SIG-M5 treated with dmso at 0.1 percent for 504 hours (cell line): ENCODE data around the gene MAP3K5.

Source experiments
- DNase-seq: peaks from one replicate; lab custom pipeline; 2025; ENCODE audit not compliant: unreplicated experiment; lab: John Stamatoyannopoulos, UW

MAP3K5 gene

GRCh38 chr6:136774228-136775041 lies 17.8 kb downstream of the MAP3K5 start:
- DNase-seq, result peak; percentile 79

GRCh38 chr6:136773473-136773796 lies 18.8 kb downstream of the MAP3K5 start:
- no peak for DNase-seq

DNA sequence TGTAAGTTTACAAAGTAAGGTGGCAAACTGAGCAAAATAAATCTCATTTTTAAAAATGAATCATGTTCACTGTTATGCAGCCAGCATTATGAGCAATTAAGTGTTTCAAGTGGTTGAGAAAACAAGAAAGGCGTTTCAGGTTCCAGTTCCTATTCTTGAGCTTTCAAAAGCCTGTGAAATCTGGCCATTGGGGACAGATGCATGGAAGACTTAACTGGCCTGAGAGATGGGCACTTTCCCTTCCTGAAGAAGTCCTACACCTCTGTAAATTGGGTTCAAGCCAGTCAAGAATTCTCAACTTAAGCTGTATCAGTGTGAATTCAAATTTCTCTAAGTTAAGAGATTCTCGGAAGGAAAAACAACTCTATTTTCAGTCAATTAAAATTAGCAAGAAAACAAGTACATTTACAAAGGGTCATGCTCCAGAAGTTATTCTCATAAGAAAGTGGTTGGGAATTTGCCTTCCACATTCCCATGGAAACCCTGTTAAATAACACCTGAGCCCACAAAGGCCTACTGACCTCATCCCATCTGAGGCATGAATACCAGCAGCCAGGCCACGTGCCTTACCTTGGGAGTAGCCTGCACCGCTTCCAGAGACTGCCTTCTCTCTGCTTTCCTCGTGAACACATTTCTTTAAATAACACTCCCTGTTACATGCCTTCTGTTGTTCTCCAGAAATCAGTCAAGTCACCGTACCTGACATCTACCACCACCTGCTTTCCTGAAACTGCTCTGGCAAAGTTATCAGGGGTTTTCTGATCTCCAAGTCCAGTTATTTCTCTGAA lies 19.4 kb downstream of the MAP3K5 start:
- peak; percentile 32 for DNase-seq

DNA sequence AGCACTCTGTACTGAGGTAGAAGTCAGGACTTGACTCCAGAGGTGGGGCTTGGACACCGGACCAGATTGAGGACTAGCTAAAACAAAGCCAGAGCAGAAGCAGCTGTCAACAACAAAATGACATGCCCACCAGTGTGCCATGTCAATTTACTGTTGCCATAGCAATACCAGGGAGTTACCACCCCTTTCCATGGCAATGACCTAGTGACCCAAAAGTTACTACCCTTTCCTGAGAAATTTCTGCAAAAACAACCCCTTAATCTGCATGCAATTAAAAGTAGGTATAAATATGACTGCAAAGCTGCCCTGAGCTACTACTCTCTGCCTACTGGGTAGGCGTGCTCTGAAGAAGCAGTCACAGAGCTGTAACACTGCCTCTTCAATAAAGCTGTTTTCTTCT lies 21.0 kb downstream of the MAP3K5 start:
- DNase-seq, result no peak

DNA sequence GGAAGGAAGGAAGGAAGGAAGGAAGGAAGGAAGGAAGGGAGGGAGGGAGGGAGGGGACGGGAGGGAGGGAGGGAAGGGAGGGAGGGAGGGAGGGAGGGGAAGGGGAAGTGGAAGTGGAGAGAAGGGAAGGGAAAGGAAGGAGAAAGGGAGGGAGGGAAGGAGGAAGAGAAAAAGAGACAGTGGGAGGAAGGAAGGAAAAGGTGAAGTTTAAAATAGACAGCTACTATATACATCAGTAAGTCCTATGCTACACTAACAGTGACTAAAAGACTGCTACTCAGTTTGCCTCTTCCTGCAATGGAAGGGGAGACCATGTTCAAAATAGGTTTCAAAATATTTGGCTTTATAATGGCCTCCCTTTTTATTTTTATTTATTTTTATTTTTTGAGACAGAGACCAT lies 22.5 kb downstream of the MAP3K5 start:
- DNase-seq, result no peak

DNA sequence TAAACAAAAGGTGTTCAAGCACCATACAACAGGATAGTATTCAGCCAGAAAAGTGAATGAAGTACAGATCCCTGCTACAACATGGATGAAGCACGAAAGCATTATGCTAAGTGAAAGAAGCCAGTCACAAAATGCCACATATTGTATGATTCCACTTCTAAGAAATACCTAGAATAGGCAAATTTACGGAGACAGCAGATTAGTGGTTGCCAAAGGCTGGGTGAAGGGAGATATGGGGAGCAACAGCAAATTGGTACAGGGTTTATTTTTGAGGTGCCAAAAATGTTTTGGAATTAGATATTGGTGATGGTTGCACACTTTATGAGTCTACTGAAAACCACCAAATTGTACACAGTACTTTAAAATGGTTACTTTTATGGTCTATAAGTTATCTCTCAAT lies 23.2 kb downstream of the MAP3K5 start:
- DNase-seq, result no peak

- peak; percentile 72 for DNase-seq
These were observed 24.5 kb downstream of the MAP3K5 start for GRCh38 chr6:136767570-136768309.

DNA sequence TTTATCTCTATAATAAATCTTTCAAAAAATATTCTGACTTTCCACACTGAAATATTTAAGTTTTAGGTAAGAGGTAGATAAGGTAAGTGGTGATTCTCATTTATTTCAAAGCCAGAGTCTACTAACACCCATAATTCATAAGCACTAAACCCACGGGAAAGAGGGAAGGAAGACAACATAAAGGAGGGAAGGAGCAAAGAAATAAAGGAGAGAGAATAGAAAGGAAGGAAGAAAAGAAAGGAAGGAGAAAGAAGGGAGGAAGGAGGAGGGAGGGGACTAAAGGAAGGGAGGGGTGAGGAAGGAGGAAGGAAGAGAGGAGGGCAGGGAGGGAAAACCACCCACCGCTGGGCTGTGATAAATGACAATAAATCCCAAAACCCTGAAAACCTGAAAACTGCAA lies 25.2 kb downstream of the MAP3K5 start:
- no peak for DNase-seq

GRCh38 chr6:136766274-136766673 lies 26.0 kb downstream of the MAP3K5 start:
- DNase-seq, result no peak

GRCh38 chr6:136764517-136764993 lies 27.7 kb downstream of the MAP3K5 start:
- DNase-seq, result peak; percentile 83

GRCh38 chr6:136763716-136764516 lies 28.4 kb downstream of the MAP3K5 start:
- no peak for DNase-seq

- DNase-seq, result no peak
These were observed 29.0 kb downstream of the MAP3K5 start for GRCh38 chr6:136763255-136763654.

GRCh38 chr6:136762022-136762975 lies 30.0 kb downstream of the MAP3K5 start:
- DNase-seq, result no peak

GRCh38 chr6:136761227-136761922 lies 30.9 kb downstream of the MAP3K5 start:
- no peak for DNase-seq

GRCh38 chr6:136760781-136761180 lies 31.5 kb downstream of the MAP3K5 start:
- peak; percentile 69 for DNase-seq

DNA sequence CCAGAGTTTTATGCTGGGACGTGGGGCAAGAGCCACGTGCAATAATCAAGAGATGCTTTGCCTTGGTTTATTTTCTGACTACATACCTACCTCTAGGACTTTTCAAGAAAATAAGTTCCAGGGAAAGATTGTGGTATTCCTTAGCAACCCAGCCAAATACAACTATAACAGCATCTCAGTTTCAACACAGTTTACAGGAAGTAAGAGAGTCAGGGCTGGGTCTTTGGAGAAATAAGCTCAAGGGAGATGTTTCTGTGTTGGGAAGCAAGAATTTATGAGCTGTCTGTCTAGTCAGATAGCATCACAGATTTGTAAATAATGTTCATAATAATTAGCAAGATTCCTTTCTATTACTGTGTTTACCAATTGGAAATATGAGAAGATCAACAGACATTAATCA lies 35.1 kb downstream of the MAP3K5 start:
- peak; percentile 9 for DNase-seq

DNA sequence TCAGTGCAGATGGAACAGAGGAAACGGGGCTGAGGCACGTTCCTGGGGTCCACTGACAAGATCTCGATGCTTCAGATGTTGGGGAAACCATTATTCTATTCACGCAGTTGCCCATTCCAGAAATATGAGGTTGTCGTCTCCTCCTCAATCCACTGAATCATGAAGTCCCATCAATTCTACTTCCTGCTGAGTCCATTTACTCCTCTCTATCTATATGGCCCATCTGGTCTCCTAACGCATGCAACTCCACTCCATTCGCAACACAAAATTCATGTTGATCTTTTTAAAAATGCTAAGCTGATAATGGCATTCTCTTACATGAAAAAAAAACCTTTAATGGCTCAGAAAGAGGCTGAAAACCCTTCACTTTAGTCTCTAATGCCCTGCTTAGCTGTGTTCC lies 37.5 kb downstream of the MAP3K5 start:
- DNase-seq, result no peak

GRCh38 chr6:136753624-136754023 lies 38.7 kb downstream of the MAP3K5 start:
- no peak for DNase-seq

- DNase-seq, result no peak
These were observed 39.7 kb downstream of the MAP3K5 start for GRCh38 chr6:136752554-136752953.
